Mesenteric fat pad (tissue), 1 donor: ENCODE data around the gene NPHS1. TPM values are rescaled to one million over a fixed set of nuclear protein-coding genes. Genes with fewer than 3 reads are reported as not detected.

ENCODE experiments used
- total RNA-seq: library from RNA; stranded (reverse); fragmentation: NEBNext Ultra II Directional; extraction: Animal tissue kit (Norgen Biotek cat#: 25700); gene quantifications from one replicate; pipeline ENCODE4 v1.2.1, GENCODE V29; 2021
- donor health status: DM: yes; HTN: yes; CAD: no.

The NPHS1 gene
- total RNA-seq, 1 donor from 2014 or later, result not detected

Other genes starting within 250 kb of the NPHS1 start
- gene HAUS5, start 239.8 kb downstream of the NPHS1 start, total RNA-seq, result 6.4 TPM
- gene RBM42, start 223.5 kb downstream of the NPHS1 start, total RNA-seq, result 63.9 TPM
- gene ETV2, start 210.8 kb downstream of the NPHS1 start, total RNA-seq, result 0.74 TPM
- gene COX6B1, start 204.2 kb downstream of the NPHS1 start, total RNA-seq, result 362 TPM
- 0.45 TPM for gene UPK1A, start 186.0 kb downstream of the NPHS1 start, total RNA-seq
- not detected for gene ZBTB32, start 147.9 kb downstream of the NPHS1 start, total RNA-seq
- gene KMT2B, start 134.5 kb downstream of the NPHS1 start, total RNA-seq, result 33.5 TPM
- 10.8 TPM for gene IGFLR1, start 110.1 kb downstream of the NPHS1 start, total RNA-seq
- 12.8 TPM for gene U2AF1L4, start 107.1 kb downstream of the NPHS1 start, total RNA-seq
- gene PSENEN, start 106.9 kb downstream of the NPHS1 start, total RNA-seq, result 66.8 TPM
- gene LIN37, start 103.9 kb downstream of the NPHS1 start, total RNA-seq, result 12.9 TPM
- 506 TPM for gene HSPB6, start 95.5 kb downstream of the NPHS1 start, total RNA-seq
- gene PROSER3, start 94.3 kb downstream of the NPHS1 start, total RNA-seq, result 16.6 TPM
- gene ARHGAP33, start 76.9 kb downstream of the NPHS1 start, total RNA-seq, result 2.7 TPM
- gene PRODH2, start 39.7 kb downstream of the NPHS1 start, total RNA-seq, result not detected
- gene KIRREL2, start 4.4 kb upstream of the NPHS1 start, total RNA-seq, result not detected
- 3.5 TPM for gene APLP1, start 16.1 kb upstream of the NPHS1 start, total RNA-seq
- gene NFKBID, start 48.0 kb upstream of the NPHS1 start, total RNA-seq, result 33.3 TPM
- gene HCST, start 50.0 kb upstream of the NPHS1 start, total RNA-seq, result 20.9 TPM
- gene TYROBP, start 55.8 kb upstream of the NPHS1 start, total RNA-seq, result 201 TPM
- gene LRFN3, start 83.9 kb upstream of the NPHS1 start, total RNA-seq, result 11.5 TPM
- gene SDHAF1, start 142.7 kb upstream of the NPHS1 start, total RNA-seq, result 8.2 TPM
- not detected for gene SYNE4, start 156.3 kb upstream of the NPHS1 start, total RNA-seq
- gene ALKBH6, start 161.7 kb upstream of the NPHS1 start, total RNA-seq, result 12.6 TPM
- 19.7 TPM for gene CLIP3, start 180.4 kb upstream of the NPHS1 start, total RNA-seq
- gene THAP8, start 201.8 kb upstream of the NPHS1 start, total RNA-seq, result 5.2 TPM
- gene WDR62, start 202.4 kb upstream of the NPHS1 start, total RNA-seq, result 0.32 TPM